Liver (tissue), 3 donors: ENCODE results near the gene DMRTC2.

Experiments
- EGR1 ChIP-seq, 2 donors: IDR thresholded peaks; 2 replicates each; pipeline ENCODE4 v1.6.1; 2016 to 2018; ENCODE audit warnings: antibody characterized with exemption in 2 of 2, low read depth in 2 of 2
- FOXA1 ChIP-seq: IDR thresholded peaks from 2 replicates; pipeline ENCODE4 v1.6.1; 2016; ENCODE audit warnings: antibody characterized with exemption
- FOXA2 ChIP-seq: IDR thresholded peaks from 2 replicates; pipeline ENCODE4 v1.6.1; 2016; ENCODE audit warnings: antibody characterized with exemption
- HNF4A ChIP-seq, 2 donors: conservative IDR thresholded peaks; 2 replicates each; pipeline ENCODE4 v1.6.1; 2016; ENCODE audit warnings: antibody characterized with exemption in 2 of 2, mild to moderate bottlenecking in 2 of 2
- JUND ChIP-seq, 2 donors: IDR thresholded peaks; 2 replicates each; pipeline ENCODE4 v1.6.1; 2016; ENCODE audit warnings: antibody characterized with exemption in 2 of 2
- RAD21 ChIP-seq, 2 donors: IDR thresholded peaks; 2 replicates each; pipeline ENCODE4 v1.6.1; 2016; ENCODE audit warnings: antibody characterized with exemption in 2 of 2, mild to moderate bottlenecking in 2 of 2
- RXRA ChIP-seq, 2 donors: IDR thresholded peaks; 2 replicates each; pipeline ENCODE4 v1.6.1; 2017 to 2018; ENCODE audit warnings: antibody characterized with exemption in 2 of 2, mild to moderate bottlenecking in 1 of 2
- SP1 ChIP-seq: IDR thresholded peaks from 2 replicates; pipeline ENCODE4 v1.6.1; 2018; ENCODE audit warnings: antibody characterized with exemption, mild to moderate bottlenecking
- TAF1 ChIP-seq: conservative IDR thresholded peaks from 2 replicates; pipeline ENCODE4 v1.6.1; 2016; ENCODE audit warnings: antibody characterized with exemption, mild to moderate bottlenecking
- YY1 ChIP-seq: IDR thresholded peaks from 2 replicates; pipeline ENCODE4 v1.6.1; 2016; ENCODE audit warnings: antibody characterized with exemption, mild to moderate bottlenecking
- TF ChIP-seq, protein P1 (sequence below): fragments of 150-350 bp; IDR thresholded peaks from 2 replicates; pipeline ENCODE4 v1.5.1; 2017; ENCODE audit warnings: improper control_type of control experiment, low read depth, low read length; ENCODE audit not compliant: missing input control
- TF ChIP-seq, protein P2 (sequence below): IDR thresholded peaks from 2 replicates; pipeline ENCODE4 v1.6.1; 2016; ENCODE audit warnings: antibody characterized with exemption
- TF ChIP-seq, protein P3 (sequence below): IDR thresholded peaks from 2 replicates; pipeline ENCODE4 v1.6.1; 2016; ENCODE audit warnings: antibody characterized with exemption, mild to moderate bottlenecking
- TF ChIP-seq, protein P4 (sequence below): IDR thresholded peaks from 2 replicates; pipeline ENCODE4 v1.6.1; 2016; ENCODE audit warnings: antibody characterized with exemption
- donor health status: healthy.
- donor health status: healthy.

DNA sequence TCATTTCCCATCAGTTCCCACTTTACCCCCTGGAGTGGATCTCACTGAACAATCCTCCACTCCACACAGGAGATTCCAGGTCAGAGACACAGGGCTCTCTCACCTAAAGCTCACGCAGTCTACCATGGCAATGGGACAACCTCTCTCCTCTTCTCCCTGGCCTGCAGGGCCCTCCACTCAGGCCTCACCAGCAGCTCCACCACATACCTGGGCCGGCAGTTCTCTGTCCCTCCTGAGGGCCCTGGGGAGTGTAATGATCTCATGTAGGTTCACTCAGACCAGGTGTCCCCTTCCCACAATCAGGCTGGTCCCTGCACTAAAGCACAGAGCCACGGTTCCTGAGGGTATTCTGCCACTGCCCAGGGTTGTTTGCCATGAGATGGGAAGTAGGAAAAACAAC is 32.9 kb upstream of the DMRTC2 start:
- TF ChIP-seq, protein P1, sequence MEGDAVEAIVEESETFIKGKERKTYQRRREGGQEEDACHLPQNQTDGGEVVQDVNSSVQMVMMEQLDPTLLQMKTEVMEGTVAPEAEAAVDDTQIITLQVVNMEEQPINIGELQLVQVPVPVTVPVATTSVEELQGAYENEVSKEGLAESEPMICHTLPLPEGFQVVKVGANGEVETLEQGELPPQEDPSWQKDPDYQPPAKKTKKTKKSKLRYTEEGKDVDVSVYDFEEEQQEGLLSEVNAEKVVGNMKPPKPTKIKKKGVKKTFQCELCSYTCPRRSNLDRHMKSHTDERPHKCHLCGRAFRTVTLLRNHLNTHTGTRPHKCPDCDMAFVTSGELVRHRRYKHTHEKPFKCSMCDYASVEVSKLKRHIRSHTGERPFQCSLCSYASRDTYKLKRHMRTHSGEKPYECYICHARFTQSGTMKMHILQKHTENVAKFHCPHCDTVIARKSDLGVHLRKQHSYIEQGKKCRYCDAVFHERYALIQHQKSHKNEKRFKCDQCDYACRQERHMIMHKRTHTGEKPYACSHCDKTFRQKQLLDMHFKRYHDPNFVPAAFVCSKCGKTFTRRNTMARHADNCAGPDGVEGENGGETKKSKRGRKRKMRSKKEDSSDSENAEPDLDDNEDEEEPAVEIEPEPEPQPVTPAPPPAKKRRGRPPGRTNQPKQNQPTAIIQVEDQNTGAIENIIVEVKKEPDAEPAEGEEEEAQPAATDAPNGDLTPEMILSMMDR, result no peak
- TF ChIP-seq, protein P2, sequence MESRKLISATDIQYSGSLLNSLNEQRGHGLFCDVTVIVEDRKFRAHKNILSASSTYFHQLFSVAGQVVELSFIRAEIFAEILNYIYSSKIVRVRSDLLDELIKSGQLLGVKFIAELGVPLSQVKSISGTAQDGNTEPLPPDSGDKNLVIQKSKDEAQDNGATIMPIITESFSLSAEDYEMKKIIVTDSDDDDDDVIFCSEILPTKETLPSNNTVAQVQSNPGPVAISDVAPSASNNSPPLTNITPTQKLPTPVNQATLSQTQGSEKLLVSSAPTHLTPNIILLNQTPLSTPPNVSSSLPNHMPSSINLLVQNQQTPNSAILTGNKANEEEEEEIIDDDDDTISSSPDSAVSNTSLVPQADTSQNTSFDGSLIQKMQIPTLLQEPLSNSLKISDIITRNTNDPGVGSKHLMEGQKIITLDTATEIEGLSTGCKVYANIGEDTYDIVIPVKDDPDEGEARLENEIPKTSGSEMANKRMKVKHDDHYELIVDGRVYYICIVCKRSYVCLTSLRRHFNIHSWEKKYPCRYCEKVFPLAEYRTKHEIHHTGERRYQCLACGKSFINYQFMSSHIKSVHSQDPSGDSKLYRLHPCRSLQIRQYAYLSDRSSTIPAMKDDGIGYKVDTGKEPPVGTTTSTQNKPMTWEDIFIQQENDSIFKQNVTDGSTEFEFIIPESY, result no peak
- TF ChIP-seq RAD21 (IDR thresholded peaks at IDR 0.05) (no peak), TAF1 (no peak), SP1 (no peak), YY1 (no peak), RXRA (IDR thresholded peaks at IDR 0.05) (no peak), JUND (IDR thresholded peaks at IDR 0.05) (no peak), EGR1 (IDR thresholded peaks at IDR 0.05; ENCODE audit: low read depth in 2 of 2) (no peak), FOXA1 (no peak), HNF4A (conservative IDR thresholded peaks at IDR 0.05) (no peak), FOXA2 (no peak)
- TF ChIP-seq, protein P3, sequence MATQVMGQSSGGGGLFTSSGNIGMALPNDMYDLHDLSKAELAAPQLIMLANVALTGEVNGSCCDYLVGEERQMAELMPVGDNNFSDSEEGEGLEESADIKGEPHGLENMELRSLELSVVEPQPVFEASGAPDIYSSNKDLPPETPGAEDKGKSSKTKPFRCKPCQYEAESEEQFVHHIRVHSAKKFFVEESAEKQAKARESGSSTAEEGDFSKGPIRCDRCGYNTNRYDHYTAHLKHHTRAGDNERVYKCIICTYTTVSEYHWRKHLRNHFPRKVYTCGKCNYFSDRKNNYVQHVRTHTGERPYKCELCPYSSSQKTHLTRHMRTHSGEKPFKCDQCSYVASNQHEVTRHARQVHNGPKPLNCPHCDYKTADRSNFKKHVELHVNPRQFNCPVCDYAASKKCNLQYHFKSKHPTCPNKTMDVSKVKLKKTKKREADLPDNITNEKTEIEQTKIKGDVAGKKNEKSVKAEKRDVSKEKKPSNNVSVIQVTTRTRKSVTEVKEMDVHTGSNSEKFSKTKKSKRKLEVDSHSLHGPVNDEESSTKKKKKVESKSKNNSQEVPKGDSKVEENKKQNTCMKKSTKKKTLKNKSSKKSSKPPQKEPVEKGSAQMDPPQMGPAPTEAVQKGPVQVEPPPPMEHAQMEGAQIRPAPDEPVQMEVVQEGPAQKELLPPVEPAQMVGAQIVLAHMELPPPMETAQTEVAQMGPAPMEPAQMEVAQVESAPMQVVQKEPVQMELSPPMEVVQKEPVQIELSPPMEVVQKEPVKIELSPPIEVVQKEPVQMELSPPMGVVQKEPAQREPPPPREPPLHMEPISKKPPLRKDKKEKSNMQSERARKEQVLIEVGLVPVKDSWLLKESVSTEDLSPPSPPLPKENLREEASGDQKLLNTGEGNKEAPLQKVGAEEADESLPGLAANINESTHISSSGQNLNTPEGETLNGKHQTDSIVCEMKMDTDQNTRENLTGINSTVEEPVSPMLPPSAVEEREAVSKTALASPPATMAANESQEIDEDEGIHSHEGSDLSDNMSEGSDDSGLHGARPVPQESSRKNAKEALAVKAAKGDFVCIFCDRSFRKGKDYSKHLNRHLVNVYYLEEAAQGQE, result no peak
- TF ChIP-seq, protein P4, sequence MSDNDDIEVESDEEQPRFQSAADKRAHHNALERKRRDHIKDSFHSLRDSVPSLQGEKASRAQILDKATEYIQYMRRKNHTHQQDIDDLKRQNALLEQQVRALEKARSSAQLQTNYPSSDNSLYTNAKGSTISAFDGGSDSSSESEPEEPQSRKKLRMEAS, result no peak
